SW480 (cell line): ENCODE data around the gene ZNF407.

Source experiments
- DNase-seq: peaks from one replicate; pipeline ENCODE4 v3.0.0-alpha.2; 2016; ENCODE audit warnings: low spot score

Gene ZNF407

GRCh38 chr18:74579496-74580065, 18.1 kb upstream of the ZNF407 start:
- DNase-seq: no peak

GRCh38 chr18:74582642-74583041, 15.0 kb upstream of the ZNF407 start:
- DNase-seq: no peak

- no peak for DNase-seq
Observed at GRCh38 chr18:74587441-74587840, 10.2 kb upstream of the ZNF407 start.

- DNase-seq: no peak
Observed at GRCh38 chr18:74589021-74589420, 8.6 kb upstream of the ZNF407 start.

- DNase-seq: no peak
Observed at GRCh38 chr18:74589811-74590210, 7.9 kb upstream of the ZNF407 start.

- DNase-seq: no peak
Observed at GRCh38 chr18:74590671-74591070, 7.0 kb upstream of the ZNF407 start.

GRCh38 chr18:74595431-74595830, 2.2 kb upstream of the ZNF407 start:
- DNase-seq: no peak

GRCh38 chr18:74597034-74597661, 522 bp upstream of the ZNF407 start:
- peak; percentile 26 for DNase-seq

GRCh38 chr18:74598350-74599001, 806 bp downstream of the ZNF407 start:
- DNase-seq: peak; percentile 38

- no peak for DNase-seq
Observed at GRCh38 chr18:74604361-74604760, 6.7 kb downstream of the ZNF407 start.

- DNase-seq: no peak
Observed at GRCh38 chr18:74604774-74605173, 7.1 kb downstream of the ZNF407 start.

GRCh38 chr18:74608681-74609080, 11.0 kb downstream of the ZNF407 start:
- peak; percentile 6 for DNase-seq

- DNase-seq: no peak
Observed at GRCh38 chr18:74609535-74609934, 11.9 kb downstream of the ZNF407 start.

GRCh38 chr18:74610051-74610615, 12.5 kb downstream of the ZNF407 start:
- no peak for DNase-seq

- no peak for DNase-seq
Observed at GRCh38 chr18:74610860-74611259, 13.2 kb downstream of the ZNF407 start.

GRCh38 chr18:74611765-74612164, 14.1 kb downstream of the ZNF407 start:
- DNase-seq: no peak

- DNase-seq: no peak
Observed at GRCh38 chr18:74613381-74613780, 15.7 kb downstream of the ZNF407 start.

GRCh38 chr18:74616494-74616893, 18.8 kb downstream of the ZNF407 start:
- DNase-seq: no peak

GRCh38 chr18:74617486-74617885, 19.8 kb downstream of the ZNF407 start:
- DNase-seq: no peak

- no peak for DNase-seq
Observed at GRCh38 chr18:74622072-74622471, 24.4 kb downstream of the ZNF407 start.

GRCh38 chr18:74623047-74623816, 25.6 kb downstream of the ZNF407 start:
- no peak for DNase-seq

- DNase-seq: no peak
Observed at GRCh38 chr18:74624466-74624865, 26.8 kb downstream of the ZNF407 start.

- DNase-seq: no peak
Observed at GRCh38 chr18:74625157-74625556, 27.5 kb downstream of the ZNF407 start.
